Measurements from ENCODE around the gene SH3BGRL3. TPM values are rescaled to one million over a fixed set of nuclear protein-coding genes. Genes with fewer than 3 reads are reported as not detected.
"Not testable (repeated sequence)": the region's sequence is repeated elsewhere in the genome, so short reads cannot be mapped to it uniquely, and the experiment has no call there.

SH3BGRL3 gene
- total RNA-seq, 3 donors from 2014 or later: 156 to 422 (median 385) TPM

- TF ChIP-seq, protein P1, sequence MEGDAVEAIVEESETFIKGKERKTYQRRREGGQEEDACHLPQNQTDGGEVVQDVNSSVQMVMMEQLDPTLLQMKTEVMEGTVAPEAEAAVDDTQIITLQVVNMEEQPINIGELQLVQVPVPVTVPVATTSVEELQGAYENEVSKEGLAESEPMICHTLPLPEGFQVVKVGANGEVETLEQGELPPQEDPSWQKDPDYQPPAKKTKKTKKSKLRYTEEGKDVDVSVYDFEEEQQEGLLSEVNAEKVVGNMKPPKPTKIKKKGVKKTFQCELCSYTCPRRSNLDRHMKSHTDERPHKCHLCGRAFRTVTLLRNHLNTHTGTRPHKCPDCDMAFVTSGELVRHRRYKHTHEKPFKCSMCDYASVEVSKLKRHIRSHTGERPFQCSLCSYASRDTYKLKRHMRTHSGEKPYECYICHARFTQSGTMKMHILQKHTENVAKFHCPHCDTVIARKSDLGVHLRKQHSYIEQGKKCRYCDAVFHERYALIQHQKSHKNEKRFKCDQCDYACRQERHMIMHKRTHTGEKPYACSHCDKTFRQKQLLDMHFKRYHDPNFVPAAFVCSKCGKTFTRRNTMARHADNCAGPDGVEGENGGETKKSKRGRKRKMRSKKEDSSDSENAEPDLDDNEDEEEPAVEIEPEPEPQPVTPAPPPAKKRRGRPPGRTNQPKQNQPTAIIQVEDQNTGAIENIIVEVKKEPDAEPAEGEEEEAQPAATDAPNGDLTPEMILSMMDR (IDR thresholded peaks at IDR 0.05): no peak
- Histone ChIP-seq H3K4me3 (no peak overlapping the region), H3K4me1 (ENCODE audit: low read depth) (no peaks in the 10 kb centered on the region), H3K9me3 (no peaks in the 10 kb centered on the region), H3K36me3 (ENCODE audit: low read depth) (no peaks in the 10 kb centered on the region)
- no peak for DNase-seq
- intact Hi-C loops (cut with DNase I, micrococcal nuclease): no loop called here
- no peak for ATAC-seq
Measured at GRCh38 chr1:26327956-26328362, 48.1 kb downstream of the SH3BGRL3 start.

DNA sequence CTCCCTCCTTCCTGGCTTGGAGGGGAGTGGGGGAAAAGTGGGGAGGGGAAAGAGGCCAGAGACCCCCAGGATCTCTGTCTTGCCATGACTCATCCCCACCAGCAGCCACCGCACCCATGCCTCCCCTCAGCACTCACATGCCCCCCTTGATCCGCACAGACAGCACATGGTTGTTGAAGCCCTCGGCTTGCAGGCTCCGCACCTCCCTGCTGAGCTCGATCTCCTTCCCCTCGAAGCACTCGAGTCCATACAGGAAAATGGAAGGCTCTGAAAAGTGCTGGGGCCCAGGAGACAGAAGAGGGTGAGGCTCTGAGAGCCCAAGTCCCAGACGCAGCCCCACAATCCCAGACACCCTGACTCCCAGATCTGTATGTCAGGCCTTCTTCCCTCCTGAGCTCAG is 48.7 kb downstream of the SH3BGRL3 start:
- no peaks in the 10 kb centered on the region for H3K9me3 ChIP-seq
- ATAC-seq: no peak
- H3K36me3 ChIP-seq (ENCODE audit: low read depth): no peaks in the 10 kb centered on the region
- no peaks in the 10 kb centered on the region for H3K4me1 ChIP-seq (ENCODE audit: low read depth)
- DNase-seq: no peak
- TF ChIP-seq, protein P1 (IDR thresholded peaks at IDR 0.05): no peak
- no peak overlapping the region for H3K4me3 ChIP-seq
- intact Hi-C loops (cut with DNase I, micrococcal nuclease): no loop called here

DNA sequence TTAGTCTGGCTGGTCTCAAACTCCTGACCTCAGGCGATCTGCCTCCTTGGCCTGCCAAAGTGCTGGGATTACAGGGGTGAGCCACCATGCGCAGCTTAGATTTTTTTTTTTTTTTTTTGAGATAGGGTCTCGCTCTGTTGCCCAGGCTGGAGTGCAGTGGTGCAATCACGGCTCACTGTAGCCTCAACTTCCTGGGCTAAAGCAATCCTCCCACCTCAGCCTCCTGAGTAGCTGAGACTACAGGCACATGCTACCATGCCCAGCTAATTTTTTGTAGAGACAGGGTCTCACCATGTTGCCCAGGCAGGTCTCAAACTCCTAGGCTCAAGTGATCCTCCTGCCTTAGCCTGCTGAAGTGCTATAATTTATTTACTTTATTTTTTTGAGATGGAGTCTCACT is 49.5 kb downstream of the SH3BGRL3 start:
- H3K36me3 ChIP-seq (ENCODE audit: low read depth); H3K9me3 ChIP-seq; ATAC-seq; intact Hi-C loops (cut with DNase I, micrococcal nuclease); H3K4me1 ChIP-seq (ENCODE audit: low read depth); DNase-seq; H3K4me3 ChIP-seq: not testable (repeated sequence)

GRCh38 chr1:26330276-26330675 is 50.4 kb downstream of the SH3BGRL3 start:
- no peaks in the 10 kb centered on the region for H3K36me3 ChIP-seq (ENCODE audit: low read depth)

More at GRCh38 chr1:26330276-26330675, 50.4 kb downstream of the SH3BGRL3 start:
- Histone ChIP-seq H3K9me3 (no peaks in the 10 kb centered on the region), H3K4me3 (no peak overlapping the region), H3K4me1 (ENCODE audit: low read depth) (no peaks in the 10 kb centered on the region)
- DNase-seq: no peak
- intact Hi-C loops (cut with DNase I, micrococcal nuclease): no loop called here
- TF ChIP-seq, protein P1 (IDR thresholded peaks at IDR 0.05): no peak
- no peak for ATAC-seq

Other genes with a start within 250 kb of the SH3BGRL3 start
- gene SLC30A2, start 234.0 kb upstream of the SH3BGRL3 start, total RNA-seq: under 1 TPM; 0.12 to 0.14 (median 0.13) TPM
- under 1 TPM in 2 of 3 donors, not detected in 1; 0.22 TPM for gene TRIM63, start 212.5 kb upstream of the SH3BGRL3 start, total RNA-seq
- gene PDIK1L, start 168.3 kb upstream of the SH3BGRL3 start, total RNA-seq: 10 to 100 TPM; 12.9 to 17.0 (median 15.0) TPM
- 1 to 10 TPM in 2 of 3 donors, under 1 TPM in 1; 0.78 to 1.5 (median 1.5) TPM for gene FAM110D, start 121.0 kb upstream of the SH3BGRL3 start, total RNA-seq
- gene C1orf232, start 111.1 kb upstream of the SH3BGRL3 start, total RNA-seq: not detected
- gene ZNF593, start 110.2 kb upstream of the SH3BGRL3 start, total RNA-seq: 10 to 100 TPM; 14.8 to 21.4 (median 17.9) TPM
- gene ZNF593OS, start 108.3 kb upstream of the SH3BGRL3 start, total RNA-seq: not detected
- 10 to 100 TPM; 19.6 to 65.7 (median 38.6) TPM for gene CNKSR1, start 102.6 kb upstream of the SH3BGRL3 start, total RNA-seq
- gene CATSPER4, start 89.5 kb upstream of the SH3BGRL3 start, total RNA-seq: not detected
- gene CEP85, start 45.9 kb upstream of the SH3BGRL3 start, total RNA-seq: 10 to 100 TPM; 10.7 to 15.9 (median 15.6) TPM
- gene UBXN11, start 26.6 kb downstream of the SH3BGRL3 start, total RNA-seq: 10 to 100 TPM; 12.9 to 17.9 (median 16.4) TPM
- gene CD52, start 37.9 kb downstream of the SH3BGRL3 start, total RNA-seq: 10 to 100 TPM in 2 of 3 donors, 1 to 10 TPM in 1; 6.9 to 17.8 (median 13.1) TPM
- gene CRYBG2, start 74.0 kb downstream of the SH3BGRL3 start, total RNA-seq: 10 to 100 TPM; 19.4 to 27.7 (median 19.6) TPM
- gene ZNF683, start 92.7 kb downstream of the SH3BGRL3 start, total RNA-seq: 1 to 10 TPM in 1 of 3 donors, under 1 TPM in 1, not detected in 1; 0.19 to 1.0 TPM
- not detected for gene LIN28A, start 130.7 kb downstream of the SH3BGRL3 start, total RNA-seq
- 100 to 1,000 TPM in 2 of 3 donors, 10 to 100 TPM in 1; 72.9 to 137 (median 118) TPM for gene DHDDS, start 152.2 kb downstream of the SH3BGRL3 start, total RNA-seq
- gene HMGN2, start 192.4 kb downstream of the SH3BGRL3 start, total RNA-seq: 100 to 1,000 TPM; 186 to 463 (median 271) TPM
- gene RPS6KA1, start 249.7 kb downstream of the SH3BGRL3 start, total RNA-seq: 100 to 1,000 TPM in 2 of 3 donors, 10 to 100 TPM in 1; 81.4 to 183 (median 146) TPM

Measured in mucosa of descending colon (tissue), 3 donors.